Activated naive CD4-positive, alpha-beta T cell treated with anti-CD3 and anti-CD28 coated beads, Interleukin-2, amount 50 U/mL, for 72 hours (primary cell): ENCODE measurements around the gene RPE65. TPM values are rescaled to one million over a fixed set of nuclear protein-coding genes. Genes with fewer than 3 reads are reported as not detected.
"Not testable (repeated sequence)": the region's sequence is repeated elsewhere in the genome, so short reads cannot be mapped to it uniquely, and the experiment has no call there.

ENCODE experiments used
- ATAC-seq, 2 donors: fragments of 150-1000 bp; cut with Tn5 transposase; 2 replicates each; pipeline ENCODE4 v1.10.0; 2021; ENCODE audit warnings: mild to moderate bottlenecking in 2 of 2, moderate library complexity in 2 of 2
- DNase-seq, 2 donors: peaks; one replicate each; pipeline ENCODE4 v3.0.0; 2021 to 2022; ENCODE audit warnings: low spot score in 2 of 2
- H3K27ac Mint-ChIP-seq, 2 donors: one replicate each; pipeline ENCODE4 v1.8.0; 2022; ENCODE audit warnings: mild to moderate bottlenecking in 2 of 2, mixed read lengths in 2 of 2
- H3K36me3 Mint-ChIP-seq, 2 donors: one replicate each; pipeline ENCODE4 v1.8.0; 2022; ENCODE audit warnings: mixed read lengths in 2 of 2
- H3K9me3 Mint-ChIP-seq, 2 donors: one replicate each; pipeline ENCODE4 v1.8.0; 2022; ENCODE audit warnings: mixed read lengths in 2 of 2
- total RNA-seq, 2 donors: library from RNA; stranded (reverse); gene quantifications; one replicate each; pipeline ENCODE4 v1.2.3, GENCODE V29; 2022

The RPE65 gene
- total RNA-seq, 2 donors from 2014 or later, result not detected

- Mint-ChIP-seq H3K9me3 (peaks cover 0 to 7% of the 10 kb centered on the region in 2 donors), H3K27ac (no peak overlapping the region), H3K36me3 (no peaks in the 10 kb centered on the region)
- no peak for DNase-seq
- no peak for ATAC-seq
Observed at GRCh38 chr1:68401506-68401905, 48.2 kb downstream of the RPE65 start.

- not testable (repeated sequence) for H3K27ac Mint-ChIP-seq, DNase-seq, H3K36me3 Mint-ChIP-seq, ATAC-seq, H3K9me3 Mint-ChIP-seq
Observed at GRCh38 chr1:68395575-68395974, 54.2 kb downstream of the RPE65 start.

- DNase-seq, ATAC-seq, H3K27ac Mint-ChIP-seq, H3K36me3 Mint-ChIP-seq: not testable (repeated sequence)
- peaks cover 3 to 12% of the 10 kb centered on the region in 2 donors for H3K9me3 Mint-ChIP-seq
Observed at GRCh38 chr1:68392474-68392873, 57.3 kb downstream of the RPE65 start.

- H3K9me3 Mint-ChIP-seq, H3K27ac Mint-ChIP-seq, ATAC-seq, H3K36me3 Mint-ChIP-seq, DNase-seq: not testable (repeated sequence)
Observed at GRCh38 chr1:68385798-68386524, 63.8 kb downstream of the RPE65 start.

- ATAC-seq (no peak), DNase-seq (no peak)
- peaks cover 0 to 6% of the 10 kb centered on the region in 2 donors for H3K36me3 Mint-ChIP-seq
- H3K27ac Mint-ChIP-seq, result no peak overlapping the region
- peaks cover 0 to 6% of the 10 kb centered on the region in 2 donors for H3K9me3 Mint-ChIP-seq
Observed at GRCh38 chr1:68384872-68385411, 64.8 kb downstream of the RPE65 start.

GRCh38 chr1:68384321-68384813 is 65.4 kb downstream of the RPE65 start:
- ATAC-seq, result peak; percentile 62 to 73

GRCh38 chr1:68383092-68383491 is 66.7 kb downstream of the RPE65 start:
- ATAC-seq (no peak), DNase-seq (no peak)
- H3K9me3 Mint-ChIP-seq, result peaks cover 0 to 3% of the 10 kb centered on the region in 2 donors
- H3K27ac Mint-ChIP-seq, result no peak overlapping the region
- peaks cover 0 to 6% of the 10 kb centered on the region in 2 donors for H3K36me3 Mint-ChIP-seq

More at GRCh38 chr1:68384321-68384813, 65.4 kb downstream of the RPE65 start:
- Mint-ChIP-seq H3K9me3 (peaks cover 0 to under 1% of the 10 kb centered on the region in 2 donors), H3K27ac (no peak overlapping the region), H3K36me3 (peaks cover 0 to 6% of the 10 kb centered on the region in 2 donors)
- no peak for DNase-seq

- Mint-ChIP-seq H3K9me3 (peaks cover 0 to 6% of the 10 kb centered on the region in 2 donors), H3K36me3 (no peaks in the 10 kb centered on the region), H3K27ac (no peak overlapping the region)
- DNase-seq (no peak), ATAC-seq (no peak)
Observed at GRCh38 chr1:68379085-68379478, 70.7 kb downstream of the RPE65 start.

Other genes with a start within 250 kb of the RPE65 start
- not detected for gene WLS, start 217.4 kb downstream of the RPE65 start, total RNA-seq
- 10 to 100 TPM; 11.4 to 16.1 TPM for gene DEPDC1, start 47.1 kb upstream of the RPE65 start, total RNA-seq